H1 (cell line): ENCODE data around the gene SH3PXD2A. TPM values are rescaled to one million over a fixed set of nuclear protein-coding genes. Genes with fewer than 3 reads are reported as not detected.

Experiments
- CTCF ChIA-PET: fragments of 300-600 bp; sonication (Branson Sonifier 250); formaldehyde crosslinking; loops from one replicate; lab custom pipeline; 2021; ENCODE audit not compliant: partially characterized antibody; lab: Charles Lee
- POLR2A ChIA-PET: fragments of 300-600 bp; sonication (Branson Sonifier 250); formaldehyde crosslinking; loops from one replicate; lab custom pipeline; 2021; ENCODE audit warnings: inconsistent platforms; ENCODE audit not compliant: partially characterized antibody; lab: Charles Lee
- DNase-seq, 2 experiments: peaks; one replicate each; pipeline versions ENCODE4 v3.0.0 to v3.0.0-alpha.2; 2010 to 2022; ENCODE audit warnings: low spot score in 2 of 2, low read depth in 1 of 2, mixed read lengths in 1 of 2
- FAIRE-seq: peaks from 2 replicates; lab custom pipeline; 2011; peaks lifted over from hg19 to GRCh38; lab: Jason Lieb, UNC
- H2AFZ ChIP-seq: 2 replicates; pipeline ENCODE4 v1.8.1; 2012; ENCODE audit warnings: low read length, inconsistent platforms
- H2AK5ac ChIP-seq: 2 replicates; pipeline ENCODE4 v1.6.1; 2013; ENCODE audit warnings: low read depth, low read length
- H2BK120ac ChIP-seq: replicated peaks from 2 replicates; pipeline ENCODE3; 2013; ENCODE audit warnings: low read depth, low read length, inconsistent platforms
- H2BK12ac ChIP-seq: 2 replicates; pipeline ENCODE4 v1.6.1; 2013; ENCODE audit warnings: low read depth, low read length
- H2BK15ac ChIP-seq: 2 replicates; pipeline ENCODE4 v1.6.1; 2013; ENCODE audit warnings: low read length
- H2BK20ac ChIP-seq: 2 replicates; pipeline ENCODE4 v1.6.1; 2013; ENCODE audit warnings: low read length
- H2BK5ac ChIP-seq: 2 replicates; pipeline ENCODE4 v1.6.1; 2013; ENCODE audit warnings: low read depth, low read length
- H3K14ac ChIP-seq: 2 replicates; pipeline ENCODE4 v1.6.1; 2013; ENCODE audit warnings: inconsistent platforms; ENCODE audit not compliant: insufficient read length
- H3K18ac ChIP-seq: 2 replicates; pipeline ENCODE4 v1.6.1; 2013; ENCODE audit warnings: low read length; ENCODE audit errors: extremely low read depth
- H3K23ac ChIP-seq: 2 replicates; pipeline ENCODE4 v1.6.1; 2013; ENCODE audit warnings: inconsistent platforms; ENCODE audit not compliant: insufficient read length
- H3K23me2 ChIP-seq: 2 replicates; pipeline ENCODE4 v1.6.1; 2013; ENCODE audit warnings: low read depth, low read length
- H3K27ac ChIP-seq: 2 replicates; pipeline ENCODE4 v1.6.1; 2011; ENCODE audit warnings: low read depth, low read length, inconsistent platforms
- H3K27me3 ChIP-seq, 4 experiments: replicated peaks in 1 of 4; 1 replicate in 1 of 4; 2 replicates in 3 of 4; pipeline versions ENCODE4 v1.6.1 to v1.8.1; 2011 to 2013; ENCODE audit warnings: low read length in 3 of 4, mild to moderate bottlenecking in 3 of 4, inconsistent platforms in 2 of 4, mixed read lengths in 2 of 4, moderate library complexity in 1 of 4; ENCODE audit not compliant: control insufficient read depth in 3 of 4, insufficient read depth in 3 of 4; ENCODE audit errors: extremely low read depth in 1 of 4
- H3K36me3 ChIP-seq, 4 experiments: 2 replicates each; pipeline versions ENCODE4 v1.6.1 to v1.8.1; 2011 to 2013; ENCODE audit warnings: mild to moderate bottlenecking in 4 of 4, low read length in 3 of 4, moderate library complexity in 2 of 4, control low read depth in 1 of 4, inconsistent platforms in 1 of 4; ENCODE audit not compliant: insufficient read depth in 4 of 4, control insufficient read depth in 2 of 4
- H3K4ac ChIP-seq: replicated peaks from 2 replicates; pipeline ENCODE3; 2013; ENCODE audit warnings: low read length, low read depth, mixed read lengths, inconsistent platforms; ENCODE audit not compliant: insufficient read length
- H3K4me1 ChIP-seq, 4 experiments: replicated peaks in 1 of 4; 1 replicate in 1 of 4; 2 replicates in 3 of 4; pipeline versions ENCODE4 v1.6.1 to v1.8.1; 2011 to 2013; ENCODE audit warnings: low read length in 3 of 4, inconsistent platforms in 2 of 4, mixed read lengths in 1 of 4; ENCODE audit not compliant: insufficient read depth in 4 of 4, control insufficient read depth in 3 of 4
- H3K4me2 ChIP-seq, 2 experiments: 2 replicates each; pipeline versions ENCODE4 v1.6.1 to v1.8.1; 2011 to 2013; ENCODE audit warnings: low read depth in 2 of 2, low read length in 2 of 2, control low read depth in 1 of 2, inconsistent platforms in 1 of 2, mild to moderate bottlenecking in 1 of 2; ENCODE audit not compliant: insufficient read depth in 1 of 2
- H3K4me3 ChIP-seq, 4 experiments: fragments of 200-600, 300-600 bp in 1 of 4; sonication (generic), shearing (Covaris generic), sonication (Bioruptor Twin) in 1 of 4; 2 replicates each; pipeline versions ENCODE4 v1.5.1 to v1.8.1; 2011 to 2016; ENCODE audit warnings: low read length in 4 of 4, low read depth in 3 of 4, control low read depth in 2 of 4, inconsistent platforms in 2 of 4, mild to moderate bottlenecking in 2 of 4, mixed read lengths in 1 of 4, moderate library complexity in 1 of 4; ENCODE audit not compliant: insufficient read depth in 2 of 4; ENCODE audit errors: extremely low read depth in 1 of 4
- H3K56ac ChIP-seq: replicated peaks from 2 replicates; pipeline ENCODE3; 2013; ENCODE audit warnings: low read depth, mild to moderate bottlenecking, mixed read lengths, low read length, inconsistent platforms; ENCODE audit not compliant: insufficient read length
- H3K79me1 ChIP-seq: 2 replicates; pipeline ENCODE4 v1.6.1; 2013; ENCODE audit warnings: low read depth, low read length, control low read depth
- H3K79me2 ChIP-seq, 2 experiments: 2 replicates each; pipeline versions ENCODE4 v1.6.1 to v1.8.1; 2012 to 2013; ENCODE audit warnings: low read length in 2 of 2, mild to moderate bottlenecking in 2 of 2, inconsistent platforms in 1 of 2; ENCODE audit not compliant: insufficient read depth in 2 of 2, control insufficient read depth in 1 of 2
- H3K9ac ChIP-seq, 4 experiments: replicated peaks in 1 of 4; 1 replicate in 1 of 4; 2 replicates in 3 of 4; pipeline versions ENCODE4 v1.6.1 to v1.8.1; 2011 to 2013; ENCODE audit warnings: low read depth in 3 of 4, low read length in 3 of 4, control low read depth in 2 of 4, mild to moderate bottlenecking in 2 of 4, moderate library complexity in 2 of 4, inconsistent platforms in 1 of 4; ENCODE audit errors: extremely low read depth in 1 of 4
- H3K9me3 ChIP-seq, 2 experiments: 2 replicates each; pipeline versions ENCODE4 v1.6.1 to v1.8.1; 2012 to 2013; ENCODE audit warnings: mild to moderate bottlenecking in 2 of 2, moderate library complexity in 2 of 2, control low read depth in 1 of 2, inconsistent platforms in 1 of 2, low read depth in 1 of 2, low read length in 1 of 2, mixed read lengths in 1 of 2; ENCODE audit not compliant: insufficient read depth in 2 of 2
- H4K20me1 ChIP-seq, 2 experiments: replicated peaks in 1 of 2; 2 replicates each; pipeline versions ENCODE3 to v1.8.1; 2011 to 2013; ENCODE audit warnings: inconsistent platforms in 2 of 2, low read length in 2 of 2, mild to moderate bottlenecking in 1 of 2; ENCODE audit not compliant: insufficient read depth in 2 of 2, control insufficient read depth in 1 of 2
- H4K5ac ChIP-seq: 2 replicates; pipeline ENCODE4 v1.6.1; 2013; ENCODE audit warnings: low read length, low read depth, mixed read lengths, inconsistent platforms; ENCODE audit not compliant: insufficient read length
- H4K8ac ChIP-seq: 2 replicates; pipeline ENCODE4 v1.8.0; 2013; ENCODE audit warnings: mild to moderate bottlenecking, moderate library complexity, low read length, inconsistent platforms; ENCODE audit not compliant: insufficient read depth; ENCODE audit errors: extremely low read depth
- H4K91ac ChIP-seq: replicated peaks from 2 replicates; pipeline ENCODE3; 2013; ENCODE audit warnings: low read length, mixed read lengths, inconsistent platforms; ENCODE audit not compliant: insufficient read length
- CBX5 ChIP-seq: fragments of 300-800, 300-1000 bp; sonication (generic); IDR thresholded peaks from 2 replicates; pipeline ENCODE4 v1.7.1; 2016; ENCODE audit warnings: antibody characterized with exemption, low read length, low read depth
- CBX8 ChIP-seq: fragments of 300-800, 300-1000 bp; sonication (generic); IDR thresholded peaks from 2 replicates; pipeline ENCODE4 v1.7.1; 2016; ENCODE audit warnings: low read depth, low read length, borderline replicate concordance
- CTCF ChIP-seq, 3 experiments: IDR thresholded peaks; 1 replicate in 2 of 3; 2 replicates in 1 of 3; pipeline versions ENCODE4 v1.5.1 to v1.6.1; 2011; ENCODE audit warnings: low read length in 3 of 3, mild to moderate bottlenecking in 3 of 3, inconsistent platforms in 2 of 3, low read depth in 1 of 3, moderate library complexity in 1 of 3; ENCODE audit not compliant: insufficient read depth in 1 of 3; ENCODE audit errors: control extremely low read depth in 1 of 3
- RAD21 ChIP-seq, 2 experiments: IDR thresholded peaks in 1 of 2; conservative IDR thresholded peaks in 1 of 2; 2 replicates each; pipeline ENCODE4 v1.6.1; 2011; ENCODE audit warnings: low read depth in 2 of 2, low read length in 2 of 2, improper control_type of control experiment in 1 of 2, inconsistent platforms in 1 of 2, mild to moderate bottlenecking in 1 of 2, moderate library complexity in 1 of 2
- WGBS, 2 experiments: shearing (Covaris generic) in 1 of 2; methylation state at CpG; one replicate each; pipeline versions ENCODE4 v1.1.6 to v1.1.7; 2013 to 2015; ENCODE audit warnings: low lambda C conversion rate in 2 of 2, mixed read lengths in 2 of 2, inconsistent platforms in 1 of 2, low coverage in 1 of 2, missing lambda C conversion rate in 1 of 2; ENCODE audit not compliant: insufficient replicate concordance in 2 of 2, insufficient coverage in 1 of 2, insufficient read length in 1 of 2; ENCODE audit errors: extremely low coverage in 1 of 2, missing lambda C conversion rate in 1 of 2; 5-methylcytosine and 5-hydroxymethylcytosine counted together
- polyA plus RNA-seq, 7 experiments: library from polyadenylated mRNA; depleted of rRNA in 3 of 7; stranded (reverse) in 5 of 7; unstranded in 2 of 7; fragments of >200 nt in 5 of 7; fragments of 200-250 nt in 2 of 7; gene quantifications; 1 replicate in 5 of 7; 2 replicates in 1 of 7; 4 replicates in 1 of 7; pipeline versions ENCODE4 v1.2.1 to v1.2.3, GENCODE V29; 2011 to 2013; ENCODE audit warnings: missing spikeins in 2 of 7, mixed read lengths in 2 of 7
- total RNA-seq: library from RNA; stranded (reverse); fragmentation: NEBNext Ultra II Directional; extraction: Animal tissue kit (Norgen Biotek cat#: 25700); gene quantifications from 2 replicates; pipeline ENCODE4 v1.2.1, GENCODE V29; 2021

The SH3PXD2A gene
- total and polyA plus RNA-seq, 2 of the 8 experiments (the other 6 are each of a cell fraction or from before 2014, with no cell fraction given) = 5.4 to 16.3 TPM

GRCh38 chr10:103666087-103666761 lies 189.2 kb downstream of the SH3PXD2A start:
- Histone ChIP-seq H2BK120ac (no peak overlapping the region), H3K23ac (no peak overlapping the region), H4K5ac (no peak overlapping the region), H3K4me3 (no peak overlapping the region), H3K56ac (no peak overlapping the region), H3K18ac (no peak overlapping the region), H4K91ac (no peak overlapping the region), H3K79me2 (no peaks in the 10 kb centered on the region)
- CTCF ChIA-PET = interaction anchor here (0.9 to 27.1 kb wide), 22 partner anchors 8 to 180 kb away, joined by 3 to 336 read pairs (median 6); no protein-coding TSS in a partner anchor
- TF ChIP-seq RAD21 (IDR thresholded peaks at IDR 0.05 in 1 of 2, conservative IDR thresholded peaks at IDR 0.05 in 1 of 2; ENCODE audit: low read depth in 2 of 2, low read length in 2 of 2) (peak; percentile 26 to 58; a peak in 3 of 4 replicates), CTCF (IDR thresholded peaks at IDR 0.05; ENCODE audit: control extremely low read depth in 1 of 3, insufficient read depth in 1 of 3, low read depth in 1 of 3, low read length in 3 of 3) (peak; percentile 43 to 71 (median 64)), CBX8 (no peak), CBX5 (no peak)
- TF ChIP-seq, all 59 proteins: peak for 2
- no peak overlapping the region for H3K4me2 ChIP-seq
- no peaks in the 10 kb centered on the region for H3K9me3 ChIP-seq
- no peak overlapping the region for H3K14ac ChIP-seq
- FAIRE-seq (no peak), DNase-seq (peak in 1 of 2 experiments; percentile 76)
- H2BK5ac ChIP-seq = no peak overlapping the region
- H3K9ac ChIP-seq = no peak overlapping the region
- no peak overlapping the region for H2AK5ac ChIP-seq
- H3K27me3 ChIP-seq = no peaks in the 10 kb centered on the region; a peak in 1 of 7 replicates
- H3K23me2 ChIP-seq = no peaks in the 10 kb centered on the region
- H3K4me1 ChIP-seq = peaks cover 10 to 27% (median 17%) of the 10 kb centered on the region in 4 experiments
- no peak overlapping the region for H2BK20ac ChIP-seq
- 89% methylated on average over 9 of the region's 9 CpGs; no CpG with 5 or more reads in 1 of the 2 experiments for WGBS, 2 experiments
- H3K27ac ChIP-seq = no peak overlapping the region
- no peak overlapping the region for H2BK15ac ChIP-seq
- H3K36me3 ChIP-seq = no peaks in the 10 kb centered on the region
- no peaks in the 10 kb centered on the region for H3K79me1 ChIP-seq
- H4K8ac ChIP-seq = no peak overlapping the region
- no peak overlapping the region for H2AFZ ChIP-seq
- no peaks in the 10 kb centered on the region for H4K20me1 ChIP-seq
- POLR2A ChIA-PET = interaction anchor here (1.1 to 1.3 kb wide), 3 partner anchors 16 to 56 kb away, joined by 3 to 7 read pairs (median 4); no protein-coding TSS in a partner anchor
- no peak overlapping the region for H2BK12ac ChIP-seq
- no peak overlapping the region for H3K4ac ChIP-seq
